ENCODE data around the gene TWF1. TPM values are rescaled to one million over a fixed set of nuclear protein-coding genes. Genes with fewer than 3 reads are reported as not detected.
A peak's percentile ranks its signal among the peaks of the same experiment; 100 is the strongest.

Gene TWF1
- total and polyA plus RNA-seq, 9 of the 15 experiments (the other 6 are each of a cell fraction or from before 2014, with no cell fraction given): 10.3 to 29.4 (median 23.4) TPM

DNA sequence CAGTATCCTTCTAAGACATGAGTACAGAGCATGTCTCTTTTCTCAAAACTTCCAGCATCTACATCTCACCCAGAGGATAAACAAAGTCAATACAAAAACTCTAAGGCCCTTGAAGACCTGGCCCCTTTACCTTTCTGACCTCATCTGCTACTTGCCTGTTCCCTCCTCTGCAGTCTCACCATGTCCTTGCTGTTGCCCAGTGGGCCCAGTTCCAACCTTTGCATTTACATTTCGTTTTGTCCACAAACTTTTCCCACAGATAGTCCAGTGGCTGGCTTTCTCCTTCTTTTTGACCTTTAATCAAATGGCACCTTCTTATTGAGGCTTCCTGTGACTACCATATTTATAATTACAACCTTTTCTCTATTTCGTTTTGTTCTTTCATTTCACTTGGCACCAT lies 45.7 kb downstream of the TWF1 start:
- peak; percentile 6; the same call in 2 of the 3 replicates for ATAC-seq
- peaks cover 65% of the 10 kb centered on the region for H3K79me2 ChIP-seq (ENCODE audit: control insufficient read depth, insufficient read depth, low read length)
- H3K27ac ChIP-seq (ENCODE audit: extremely low read depth, low read depth, low read length): no peak overlapping the region; the same call in 2 of the 3 replicates
- peak overlapping the region; percentile 85 to 97; a peak in 3 of 4 replicates for H3K9ac ChIP-seq (ENCODE audit: insufficient read depth in 1 of 2, low read depth in 2 of 2, low read length in 2 of 2)
- DNase-seq (ENCODE audit: extremely low read depth in 1 of 4, low spot score in 3 of 4): peak in 1 of 4 experiments; percentile 32
- ChIA-PET POLR2A (interaction anchor here (1.6 kb wide), 1 partner anchor 8 kb away, joined by 6 read pairs; no protein-coding TSS in a partner anchor), CTCF (ENCODE audit: low intra/inter-chr PET ratio) (no interaction called here)
- no peak overlapping the region; the same call in 1 of the 2 replicates for H2AFZ ChIP-seq (ENCODE audit: low read depth, low read length)
- peak overlapping the region; percentile 91 for H3K4me2 ChIP-seq (ENCODE audit: insufficient read depth, low read length)
- no peaks in the 10 kb centered on the region for H3K27me3 ChIP-seq (ENCODE audit: control insufficient read depth in 2 of 2, insufficient read depth in 2 of 2, low read length in 2 of 2)
- TF ChIP-seq, protein P1, sequence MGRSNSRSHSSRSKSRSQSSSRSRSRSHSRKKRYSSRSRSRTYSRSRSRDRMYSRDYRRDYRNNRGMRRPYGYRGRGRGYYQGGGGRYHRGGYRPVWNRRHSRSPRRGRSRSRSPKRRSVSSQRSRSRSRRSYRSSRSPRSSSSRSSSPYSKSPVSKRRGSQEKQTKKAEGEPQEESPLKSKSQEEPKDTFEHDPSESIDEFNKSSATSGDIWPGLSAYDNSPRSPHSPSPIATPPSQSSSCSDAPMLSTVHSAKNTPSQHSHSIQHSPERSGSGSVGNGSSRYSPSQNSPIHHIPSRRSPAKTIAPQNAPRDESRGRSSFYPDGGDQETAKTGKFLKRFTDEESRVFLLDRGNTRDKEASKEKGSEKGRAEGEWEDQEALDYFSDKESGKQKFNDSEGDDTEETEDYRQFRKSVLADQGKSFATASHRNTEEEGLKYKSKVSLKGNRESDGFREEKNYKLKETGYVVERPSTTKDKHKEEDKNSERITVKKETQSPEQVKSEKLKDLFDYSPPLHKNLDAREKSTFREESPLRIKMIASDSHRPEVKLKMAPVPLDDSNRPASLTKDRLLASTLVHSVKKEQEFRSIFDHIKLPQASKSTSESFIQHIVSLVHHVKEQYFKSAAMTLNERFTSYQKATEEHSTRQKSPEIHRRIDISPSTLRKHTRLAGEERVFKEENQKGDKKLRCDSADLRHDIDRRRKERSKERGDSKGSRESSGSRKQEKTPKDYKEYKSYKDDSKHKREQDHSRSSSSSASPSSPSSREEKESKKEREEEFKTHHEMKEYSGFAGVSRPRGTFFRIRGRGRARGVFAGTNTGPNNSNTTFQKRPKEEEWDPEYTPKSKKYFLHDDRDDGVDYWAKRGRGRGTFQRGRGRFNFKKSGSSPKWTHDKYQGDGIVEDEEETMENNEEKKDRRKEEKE (IDR thresholded peaks at IDR 0.05; ENCODE audit: borderline replicate concordance in 1 of 2, control insufficient read depth in 1 of 2, low read depth in 2 of 2, low read length in 1 of 2): no peak
- TF ChIP-seq, protein P2, sequence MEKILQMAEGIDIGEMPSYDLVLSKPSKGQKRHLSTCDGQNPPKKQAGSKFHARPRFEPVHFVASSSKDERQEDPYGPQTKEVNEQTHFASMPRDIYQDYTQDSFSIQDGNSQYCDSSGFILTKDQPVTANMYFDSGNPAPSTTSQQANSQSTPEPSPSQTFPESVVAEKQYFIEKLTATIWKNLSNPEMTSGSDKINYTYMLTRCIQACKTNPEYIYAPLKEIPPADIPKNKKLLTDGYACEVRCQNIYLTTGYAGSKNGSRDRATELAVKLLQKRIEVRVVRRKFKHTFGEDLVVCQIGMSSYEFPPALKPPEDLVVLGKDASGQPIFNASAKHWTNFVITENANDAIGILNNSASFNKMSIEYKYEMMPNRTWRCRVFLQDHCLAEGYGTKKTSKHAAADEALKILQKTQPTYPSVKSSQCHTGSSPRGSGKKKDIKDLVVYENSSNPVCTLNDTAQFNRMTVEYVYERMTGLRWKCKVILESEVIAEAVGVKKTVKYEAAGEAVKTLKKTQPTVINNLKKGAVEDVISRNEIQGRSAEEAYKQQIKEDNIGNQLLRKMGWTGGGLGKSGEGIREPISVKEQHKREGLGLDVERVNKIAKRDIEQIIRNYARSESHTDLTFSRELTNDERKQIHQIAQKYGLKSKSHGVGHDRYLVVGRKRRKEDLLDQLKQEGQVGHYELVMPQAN (IDR thresholded peaks at IDR 0.05; ENCODE audit: borderline replicate concordance): no peak
- TF ChIP-seq RBM14 (IDR thresholded peaks at IDR 0.05; ENCODE audit: borderline replicate concordance, insufficient read depth, low read depth, low read length) (no peak), ZNF644 (tag; IDR thresholded peaks at IDR 0.05; ENCODE audit: low read depth) (no peak), WHSC1 (IDR thresholded peaks at IDR 0.05; ENCODE audit: low read length) (no peak), MCM2 (IDR thresholded peaks at IDR 0.05; ENCODE audit: low read depth) (no peak), NFYB (IDR thresholded peaks at IDR 0.05; ENCODE audit: extremely low read depth, insufficient read length) (no peak), DDX20 (tag; IDR thresholded peaks at IDR 0.05; ENCODE audit: low read depth) (no peak), SUPT5H (IDR thresholded peaks at IDR 0.05) (no peak)
- TF ChIP-seq, protein P3, sequence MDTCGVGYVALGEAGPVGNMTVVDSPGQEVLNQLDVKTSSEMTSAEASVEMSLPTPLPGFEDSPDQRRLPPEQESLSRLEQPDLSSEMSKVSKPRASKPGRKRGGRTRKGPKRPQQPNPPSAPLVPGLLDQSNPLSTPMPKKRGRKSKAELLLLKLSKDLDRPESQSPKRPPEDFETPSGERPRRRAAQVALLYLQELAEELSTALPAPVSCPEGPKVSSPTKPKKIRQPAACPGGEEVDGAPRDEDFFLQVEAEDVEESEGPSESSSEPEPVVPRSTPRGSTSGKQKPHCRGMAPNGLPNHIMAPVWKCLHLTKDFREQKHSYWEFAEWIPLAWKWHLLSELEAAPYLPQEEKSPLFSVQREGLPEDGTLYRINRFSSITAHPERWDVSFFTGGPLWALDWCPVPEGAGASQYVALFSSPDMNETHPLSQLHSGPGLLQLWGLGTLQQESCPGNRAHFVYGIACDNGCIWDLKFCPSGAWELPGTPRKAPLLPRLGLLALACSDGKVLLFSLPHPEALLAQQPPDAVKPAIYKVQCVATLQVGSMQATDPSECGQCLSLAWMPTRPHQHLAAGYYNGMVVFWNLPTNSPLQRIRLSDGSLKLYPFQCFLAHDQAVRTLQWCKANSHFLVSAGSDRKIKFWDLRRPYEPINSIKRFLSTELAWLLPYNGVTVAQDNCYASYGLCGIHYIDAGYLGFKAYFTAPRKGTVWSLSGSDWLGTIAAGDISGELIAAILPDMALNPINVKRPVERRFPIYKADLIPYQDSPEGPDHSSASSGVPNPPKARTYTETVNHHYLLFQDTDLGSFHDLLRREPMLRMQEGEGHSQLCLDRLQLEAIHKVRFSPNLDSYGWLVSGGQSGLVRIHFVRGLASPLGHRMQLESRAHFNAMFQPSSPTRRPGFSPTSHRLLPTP (IDR thresholded peaks at IDR 0.05; ENCODE audit: borderline replicate concordance, extremely low read depth, insufficient read length): no peak
- TF ChIP-seq, protein P4, sequence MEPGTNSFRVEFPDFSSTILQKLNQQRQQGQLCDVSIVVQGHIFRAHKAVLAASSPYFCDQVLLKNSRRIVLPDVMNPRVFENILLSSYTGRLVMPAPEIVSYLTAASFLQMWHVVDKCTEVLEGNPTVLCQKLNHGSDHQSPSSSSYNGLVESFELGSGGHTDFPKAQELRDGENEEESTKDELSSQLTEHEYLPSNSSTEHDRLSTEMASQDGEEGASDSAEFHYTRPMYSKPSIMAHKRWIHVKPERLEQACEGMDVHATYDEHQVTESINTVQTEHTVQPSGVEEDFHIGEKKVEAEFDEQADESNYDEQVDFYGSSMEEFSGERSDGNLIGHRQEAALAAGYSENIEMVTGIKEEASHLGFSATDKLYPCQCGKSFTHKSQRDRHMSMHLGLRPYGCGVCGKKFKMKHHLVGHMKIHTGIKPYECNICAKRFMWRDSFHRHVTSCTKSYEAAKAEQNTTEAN (CRISPR knock-in tag; IDR thresholded peaks at IDR 0.05): no peak
- WGBS (ENCODE audit: insufficient coverage, low coverage, missing lambda C conversion rate): 3% methylated on average over 2 of the region's 2 CpGs
- peaks cover 4 to 13% of the 10 kb centered on the region in 2 experiments; a peak in 3 of 5 replicates for H3K4me1 ChIP-seq (replicated peaks in 1 of 2; ENCODE audit: control insufficient read depth in 2 of 2, insufficient read depth in 2 of 2, low read length in 2 of 2)
- no peaks in the 10 kb centered on the region for H3K9me1 ChIP-seq (ENCODE audit: control insufficient read depth, insufficient read depth, low read length)
- H3K4me3 ChIP-seq: peak overlapping the region; percentile 73
- H3K36me3 ChIP-seq (ENCODE audit: control insufficient read depth, insufficient read depth, low read length): peaks cover 4% of the 10 kb centered on the region; the same call in 2 of the 3 replicates
- in situ Hi-C loops (cut with MboI): no loop called here
- FAIRE-seq: no peak
- intact Hi-C loops (cut with micrococcal nuclease): no loop called here
- no peaks in the 10 kb centered on the region for H3K9me3 ChIP-seq (replicated peaks; ENCODE audit: control insufficient read depth, insufficient read depth, low read depth, low read length)
- BruUV-seq (replicated peaks): no TSS peak
- H4K20me1 ChIP-seq (replicated peaks; ENCODE audit: control insufficient read depth, insufficient read depth, low read length): no peaks in the 10 kb centered on the region
